Ishikawa (cell line): ENCODE data around the gene KDM2B.

Experiments
- CEBPB ChIP-seq: IDR thresholded peaks from 2 replicates; pipeline ENCODE4 v1.6.1; 2012
- CREB1 ChIP-seq: IDR thresholded peaks from 2 replicates; pipeline ENCODE4 v1.6.1; 2012; ENCODE audit warnings: low read depth
- EGR1 ChIP-seq: IDR thresholded peaks from 2 replicates; pipeline ENCODE4 v1.6.1; 2012
- EP300 ChIP-seq: IDR thresholded peaks from 2 replicates; pipeline ENCODE4 v1.6.1; 2012; ENCODE audit warnings: borderline replicate concordance
- FOXM1 ChIP-seq: IDR thresholded peaks from 2 replicates; pipeline ENCODE4 v1.6.1; 2012; ENCODE audit warnings: low read depth, borderline replicate concordance
- MAX ChIP-seq: IDR thresholded peaks from 2 replicates; pipeline ENCODE4 v1.6.1; 2012
- RAD21 ChIP-seq: IDR thresholded peaks from 2 replicates; pipeline ENCODE4 v1.6.1; 2012; ENCODE audit warnings: low read depth
- REST ChIP-seq: IDR thresholded peaks from 2 replicates; pipeline ENCODE4 v1.6.1; 2012; ENCODE audit warnings: low read depth, mild to moderate bottlenecking
- TAF1 ChIP-seq: IDR thresholded peaks from 2 replicates; pipeline ENCODE4 v1.6.1; 2012; ENCODE audit warnings: low read depth, mild to moderate bottlenecking
- TEAD4 ChIP-seq: IDR thresholded peaks from 2 replicates; pipeline ENCODE4 v1.6.1; 2012
- USF1 ChIP-seq: IDR thresholded peaks from 2 replicates; pipeline ENCODE4 v1.6.1; 2012
- YY1 ChIP-seq: IDR thresholded peaks from 2 replicates; pipeline ENCODE4 v1.6.1; 2012; ENCODE audit warnings: low read depth
- ZBTB7A ChIP-seq: IDR thresholded peaks from 2 replicates; pipeline ENCODE4 v1.6.1; 2012; ENCODE audit warnings: low read depth

DNA sequence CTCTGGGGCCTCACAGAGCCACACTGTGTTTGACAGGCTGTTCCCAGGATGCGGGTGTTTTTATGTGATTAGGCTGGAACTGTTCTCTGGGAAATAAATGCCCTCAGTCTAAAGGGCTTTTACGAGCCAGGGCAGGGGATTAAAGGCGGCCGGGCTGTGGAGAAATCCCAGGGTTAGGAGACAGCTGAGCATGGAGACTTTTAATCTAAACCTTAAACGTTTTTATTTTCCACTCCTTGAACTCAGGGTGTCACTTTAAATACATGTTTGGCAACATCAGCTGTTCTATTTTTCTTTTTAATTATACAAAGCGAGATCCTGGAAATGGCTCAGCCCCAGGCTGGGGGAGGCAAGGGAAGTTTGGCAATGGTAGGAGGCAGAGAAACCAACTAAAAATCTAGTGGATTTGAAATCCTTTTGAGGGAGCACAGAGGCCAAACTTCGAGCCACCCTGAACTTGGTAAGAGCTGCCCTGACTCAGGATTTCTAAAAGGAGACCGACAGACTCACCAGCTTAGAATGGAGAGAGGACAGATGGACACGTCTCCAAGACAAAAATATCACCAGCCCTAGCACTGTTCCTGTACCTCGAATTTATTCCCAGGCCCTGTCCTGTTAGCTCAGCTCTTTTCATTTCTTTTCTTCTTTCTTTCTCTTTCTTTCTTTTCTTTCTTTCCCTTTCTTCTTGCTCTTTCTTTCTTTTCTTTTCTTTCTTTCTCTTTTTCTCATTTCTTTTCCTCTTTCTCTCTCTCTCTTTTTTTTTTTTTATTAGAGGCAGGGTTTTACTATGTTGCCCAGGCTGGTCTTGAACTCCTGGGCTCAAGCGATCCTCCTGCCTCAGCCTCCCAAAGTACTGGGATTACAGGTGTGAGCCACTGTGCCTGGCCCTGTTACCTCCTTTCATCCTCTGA, 29.7 kb upstream of the KDM2B start:
- no peak for TF ChIP-seq MAX
- no peak for TF ChIP-seq EGR1
- no peak for TF ChIP-seq REST
- TF ChIP-seq CREB1 = no peak
- no peak for TF ChIP-seq TEAD4
- no peak for TF ChIP-seq TAF1
- no peak for TF ChIP-seq EP300
- no peak for TF ChIP-seq ZBTB7A
- TF ChIP-seq USF1 = no peak
- TF ChIP-seq RAD21 = no peak
- TF ChIP-seq CEBPB = no peak
- TF ChIP-seq YY1 = no peak
- no peak for TF ChIP-seq FOXM1
